Liver (tissue), 9 donors: ENCODE measurements around the gene KCNMA1. TPM values are rescaled to one million over a fixed set of nuclear protein-coding genes. Genes with fewer than 3 reads are reported as not detected.

Source experiments
- DNase-seq: peaks from one replicate; pipeline ENCODE4 v3.0.0-alpha.2; 2017; ENCODE audit warnings: low spot score
- H3K27ac ChIP-seq, 2 donors: one replicate each; pipeline ENCODE4 v1.7.0; 2013; ENCODE audit warnings: inconsistent platforms in 2 of 2, low read length in 2 of 2, control low read depth in 1 of 2, low read depth in 1 of 2, mild to moderate bottlenecking in 1 of 2
- H3K27me3 ChIP-seq, 4 donors: one replicate each; pipeline versions ENCODE4 v1.6.1 to v1.7.0; 2013; ENCODE audit warnings: low read length in 3 of 4, inconsistent platforms in 1 of 4, mild to moderate bottlenecking in 1 of 4, moderate library complexity in 1 of 4; ENCODE audit not compliant: control insufficient read depth in 4 of 4, insufficient read depth in 4 of 4
- H3K36me3 ChIP-seq, 4 donors: one replicate each; pipeline versions ENCODE4 v1.6.1 to v1.7.0; 2013; ENCODE audit warnings: low read length in 3 of 4, mild to moderate bottlenecking in 3 of 4, low read depth in 1 of 4, moderate library complexity in 1 of 4; ENCODE audit not compliant: control insufficient read depth in 4 of 4, insufficient read depth in 3 of 4
- H3K4me1 ChIP-seq, 4 donors: one replicate each; pipeline versions ENCODE4 v1.6.1 to v1.7.0; 2013; ENCODE audit warnings: low read length in 3 of 4, mild to moderate bottlenecking in 3 of 4, moderate library complexity in 1 of 4; ENCODE audit not compliant: control insufficient read depth in 4 of 4, insufficient read depth in 4 of 4
- H3K4me3 ChIP-seq, 3 donors: one replicate each; pipeline versions ENCODE4 v1.6.1 to v1.7.0; 2013; ENCODE audit warnings: low read length in 3 of 3, control low read depth in 1 of 3, low read depth in 1 of 3, mild to moderate bottlenecking in 1 of 3
- H3K9ac ChIP-seq, 2 donors: one replicate each; pipeline ENCODE4 v1.7.0; 2013; ENCODE audit warnings: low read length in 2 of 2, mild to moderate bottlenecking in 2 of 2, moderate library complexity in 2 of 2, control low read depth in 1 of 2, low read depth in 1 of 2
- H3K9me3 ChIP-seq, 4 donors: one replicate each; pipeline versions ENCODE4 v1.6.1 to v1.7.0; 2013; ENCODE audit warnings: low read length in 3 of 4; ENCODE audit not compliant: control insufficient read depth in 4 of 4
- EGR1 ChIP-seq, 2 donors: IDR thresholded peaks; 2 replicates each; pipeline ENCODE4 v1.6.1; 2016 to 2018; ENCODE audit warnings: antibody characterized with exemption in 2 of 2, low read depth in 2 of 2
- FOXA1 ChIP-seq: IDR thresholded peaks from 2 replicates; pipeline ENCODE4 v1.6.1; 2016; ENCODE audit warnings: antibody characterized with exemption
- FOXA2 ChIP-seq: IDR thresholded peaks from 2 replicates; pipeline ENCODE4 v1.6.1; 2016; ENCODE audit warnings: antibody characterized with exemption
- GABPA ChIP-seq, 2 donors: IDR thresholded peaks in 1 of 2; conservative IDR thresholded peaks in 1 of 2; 2 replicates each; pipeline ENCODE4 v1.6.1; 2016; ENCODE audit warnings: antibody characterized with exemption in 2 of 2, mild to moderate bottlenecking in 1 of 2, moderate library complexity in 1 of 2
- HNF4A ChIP-seq, 2 donors: conservative IDR thresholded peaks; 2 replicates each; pipeline ENCODE4 v1.6.1; 2016; ENCODE audit warnings: antibody characterized with exemption in 2 of 2, mild to moderate bottlenecking in 2 of 2
- HNF4G ChIP-seq: IDR thresholded peaks from 2 replicates; pipeline ENCODE4 v1.6.1; 2016; ENCODE audit warnings: antibody characterized with exemption
- JUND ChIP-seq, 2 donors: IDR thresholded peaks; 2 replicates each; pipeline ENCODE4 v1.6.1; 2016; ENCODE audit warnings: antibody characterized with exemption in 2 of 2
- NR2F2 ChIP-seq: IDR thresholded peaks from 2 replicates; pipeline ENCODE4 v1.6.1; 2016; ENCODE audit warnings: antibody characterized with exemption
- RAD21 ChIP-seq, 2 donors: IDR thresholded peaks; 2 replicates each; pipeline ENCODE4 v1.6.1; 2016; ENCODE audit warnings: antibody characterized with exemption in 2 of 2, mild to moderate bottlenecking in 2 of 2
- RXRA ChIP-seq, 2 donors: IDR thresholded peaks; 2 replicates each; pipeline ENCODE4 v1.6.1; 2017 to 2018; ENCODE audit warnings: antibody characterized with exemption in 2 of 2, mild to moderate bottlenecking in 1 of 2
- SP1 ChIP-seq: IDR thresholded peaks from 2 replicates; pipeline ENCODE4 v1.6.1; 2018; ENCODE audit warnings: antibody characterized with exemption, mild to moderate bottlenecking
- TAF1 ChIP-seq: conservative IDR thresholded peaks from 2 replicates; pipeline ENCODE4 v1.6.1; 2016; ENCODE audit warnings: antibody characterized with exemption, mild to moderate bottlenecking
- YY1 ChIP-seq: IDR thresholded peaks from 2 replicates; pipeline ENCODE4 v1.6.1; 2016; ENCODE audit warnings: antibody characterized with exemption, mild to moderate bottlenecking
- WGBS: extraction: QIAGEN DNeasy Blood & Tissue Kit; methylation state at CpG from one replicate; pipeline ENCODE4 v1.1.7; 2013; 5-methylcytosine and 5-hydroxymethylcytosine counted together
- polyA plus RNA-seq, 2 donors: library from polyadenylated mRNA; stranded (reverse) in 1 of 2; unstranded in 1 of 2; fragments of 200-250 nt in 1 of 2; fragments of >200 nt in 1 of 2; fragmentation: Nextera tagmentation in 1 of 2; extraction: Ambion mirVana in 1 of 2; gene quantifications; one replicate each; pipeline versions ENCODE4 v1.2.1 to v1.2.3, GENCODE V29; 2013 to 2015
- total RNA-seq, 2 donors: library from RNA; depleted of rRNA; stranded (reverse); fragments of >200 nt; gene quantifications; one replicate each; pipeline ENCODE4 v1.2.3, GENCODE V29; 2014
- TF ChIP-seq, protein P1 (sequence below): IDR thresholded peaks from 2 replicates; pipeline ENCODE4 v1.6.1; 2016; ENCODE audit warnings: antibody characterized with exemption
- TF ChIP-seq, protein P2 (sequence below): IDR thresholded peaks from 2 replicates; pipeline ENCODE4 v1.6.1; 2016; ENCODE audit warnings: antibody characterized with exemption
- TF ChIP-seq, protein P3 (sequence below): fragments of 150-350 bp; IDR thresholded peaks from 2 replicates; pipeline ENCODE4 v1.5.1; 2017; ENCODE audit warnings: improper control_type of control experiment, low read depth, low read length; ENCODE audit not compliant: missing input control
- TF ChIP-seq, protein P4 (sequence below): IDR thresholded peaks from 2 replicates; pipeline ENCODE4 v1.6.1; 2016; ENCODE audit warnings: antibody characterized with exemption
- TF ChIP-seq, protein P5 (sequence below): IDR thresholded peaks from 2 replicates; pipeline ENCODE4 v1.6.1; 2016; ENCODE audit warnings: antibody characterized with exemption, mild to moderate bottlenecking
- donor health status: healthy.
- donor health status: healthy.
- donor health status: healthy.
- donor health status: healthy.
- donor health status: healthy.

KCNMA1 gene
- total and polyA plus RNA-seq, 4 donors, result 2.5 to 9.7 (median 4.7) TPM

DNA sequence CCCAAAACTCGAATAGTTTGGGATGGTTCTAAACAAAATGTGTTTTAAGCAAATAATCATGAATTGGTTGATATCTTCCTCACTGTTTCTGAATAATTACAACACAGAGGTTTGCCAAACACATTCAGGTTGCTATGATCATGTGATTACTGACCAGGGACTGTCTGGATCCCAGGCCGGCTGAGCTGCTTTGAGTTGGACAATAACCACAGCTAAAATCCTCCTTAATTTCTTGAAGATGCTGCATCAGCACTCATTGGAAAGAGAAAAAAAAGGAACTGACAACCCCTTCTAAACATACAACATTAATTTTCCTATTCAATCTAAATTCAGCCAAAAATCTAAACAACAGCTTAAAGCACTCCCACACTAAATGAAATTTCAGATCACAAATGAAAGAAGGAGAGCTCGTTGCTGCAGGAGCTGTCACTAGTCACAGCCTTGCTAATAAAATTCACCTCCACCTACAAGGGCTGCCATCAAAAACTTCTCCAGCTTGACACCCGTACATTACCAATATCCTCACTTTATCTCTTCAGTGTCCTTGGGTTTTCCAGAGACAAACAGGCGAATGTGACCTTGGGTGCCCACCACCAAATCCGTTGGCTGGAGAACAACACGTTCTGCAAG, 560.2 kb downstream of the KCNMA1 start:
- no peak overlapping the region for H3K4me3 ChIP-seq
- 89% methylated on average over 7 of the region's 7 CpGs for WGBS
- no peak for DNase-seq
- no peaks in the 10 kb centered on the region for H3K27me3 ChIP-seq
- TF ChIP-seq RAD21 (IDR thresholded peaks at IDR 0.05) (no peak), SP1 (no peak), HNF4G (no peak), RXRA (IDR thresholded peaks at IDR 0.05) (no peak), GABPA (IDR thresholded peaks at IDR 0.05 in 1 of 2, conservative IDR thresholded peaks at IDR 0.05 in 1 of 2) (no peak), JUND (IDR thresholded peaks at IDR 0.05) (no peak)
- TF ChIP-seq, protein P1, sequence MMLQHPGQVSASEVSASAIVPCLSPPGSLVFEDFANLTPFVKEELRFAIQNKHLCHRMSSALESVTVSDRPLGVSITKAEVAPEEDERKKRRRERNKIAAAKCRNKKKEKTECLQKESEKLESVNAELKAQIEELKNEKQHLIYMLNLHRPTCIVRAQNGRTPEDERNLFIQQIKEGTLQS, result no peak
- TF ChIP-seq, protein P2, sequence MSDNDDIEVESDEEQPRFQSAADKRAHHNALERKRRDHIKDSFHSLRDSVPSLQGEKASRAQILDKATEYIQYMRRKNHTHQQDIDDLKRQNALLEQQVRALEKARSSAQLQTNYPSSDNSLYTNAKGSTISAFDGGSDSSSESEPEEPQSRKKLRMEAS, result no peak
- no peaks in the 10 kb centered on the region for H3K9me3 ChIP-seq
- no peak overlapping the region for H3K9ac ChIP-seq
- no peak overlapping the region for H3K27ac ChIP-seq
- H3K36me3 ChIP-seq, result no peaks in the 10 kb centered on the region
- H3K4me1 ChIP-seq, result peaks cover 9 to 27% (median 14%) of the 10 kb centered on the region in 4 donors

DNA sequence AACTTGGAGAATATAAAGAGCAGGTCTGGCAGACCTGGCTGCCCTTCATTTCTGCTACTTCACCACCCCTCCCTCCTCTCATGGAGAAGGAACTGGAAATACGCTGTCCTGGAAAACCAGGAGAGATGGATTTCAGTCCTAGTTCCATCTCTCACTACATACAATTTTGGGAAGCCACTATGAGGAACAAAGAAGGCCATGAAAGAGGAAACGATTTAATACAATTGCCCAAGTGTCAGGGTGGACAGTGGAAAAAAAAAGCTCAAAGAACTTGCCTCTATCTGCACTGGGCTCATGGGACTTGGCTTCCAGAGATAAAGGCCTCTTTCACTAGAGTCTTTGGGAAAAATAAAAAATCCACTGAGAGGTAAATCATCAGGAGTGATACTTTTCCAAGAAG, 561.7 kb downstream of the KCNMA1 start:
- TF ChIP-seq FOXA2, result no peak
- no peak for TF ChIP-seq HNF4G
- TF ChIP-seq, protein P2, result no peak
- no peak for TF ChIP-seq RAD21 (IDR thresholded peaks at IDR 0.05)
- no peak for TF ChIP-seq TAF1
- no peak for TF ChIP-seq SP1
- TF ChIP-seq, protein P3, sequence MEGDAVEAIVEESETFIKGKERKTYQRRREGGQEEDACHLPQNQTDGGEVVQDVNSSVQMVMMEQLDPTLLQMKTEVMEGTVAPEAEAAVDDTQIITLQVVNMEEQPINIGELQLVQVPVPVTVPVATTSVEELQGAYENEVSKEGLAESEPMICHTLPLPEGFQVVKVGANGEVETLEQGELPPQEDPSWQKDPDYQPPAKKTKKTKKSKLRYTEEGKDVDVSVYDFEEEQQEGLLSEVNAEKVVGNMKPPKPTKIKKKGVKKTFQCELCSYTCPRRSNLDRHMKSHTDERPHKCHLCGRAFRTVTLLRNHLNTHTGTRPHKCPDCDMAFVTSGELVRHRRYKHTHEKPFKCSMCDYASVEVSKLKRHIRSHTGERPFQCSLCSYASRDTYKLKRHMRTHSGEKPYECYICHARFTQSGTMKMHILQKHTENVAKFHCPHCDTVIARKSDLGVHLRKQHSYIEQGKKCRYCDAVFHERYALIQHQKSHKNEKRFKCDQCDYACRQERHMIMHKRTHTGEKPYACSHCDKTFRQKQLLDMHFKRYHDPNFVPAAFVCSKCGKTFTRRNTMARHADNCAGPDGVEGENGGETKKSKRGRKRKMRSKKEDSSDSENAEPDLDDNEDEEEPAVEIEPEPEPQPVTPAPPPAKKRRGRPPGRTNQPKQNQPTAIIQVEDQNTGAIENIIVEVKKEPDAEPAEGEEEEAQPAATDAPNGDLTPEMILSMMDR, result no peak
- TF ChIP-seq, protein P4, sequence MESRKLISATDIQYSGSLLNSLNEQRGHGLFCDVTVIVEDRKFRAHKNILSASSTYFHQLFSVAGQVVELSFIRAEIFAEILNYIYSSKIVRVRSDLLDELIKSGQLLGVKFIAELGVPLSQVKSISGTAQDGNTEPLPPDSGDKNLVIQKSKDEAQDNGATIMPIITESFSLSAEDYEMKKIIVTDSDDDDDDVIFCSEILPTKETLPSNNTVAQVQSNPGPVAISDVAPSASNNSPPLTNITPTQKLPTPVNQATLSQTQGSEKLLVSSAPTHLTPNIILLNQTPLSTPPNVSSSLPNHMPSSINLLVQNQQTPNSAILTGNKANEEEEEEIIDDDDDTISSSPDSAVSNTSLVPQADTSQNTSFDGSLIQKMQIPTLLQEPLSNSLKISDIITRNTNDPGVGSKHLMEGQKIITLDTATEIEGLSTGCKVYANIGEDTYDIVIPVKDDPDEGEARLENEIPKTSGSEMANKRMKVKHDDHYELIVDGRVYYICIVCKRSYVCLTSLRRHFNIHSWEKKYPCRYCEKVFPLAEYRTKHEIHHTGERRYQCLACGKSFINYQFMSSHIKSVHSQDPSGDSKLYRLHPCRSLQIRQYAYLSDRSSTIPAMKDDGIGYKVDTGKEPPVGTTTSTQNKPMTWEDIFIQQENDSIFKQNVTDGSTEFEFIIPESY, result no peak
- TF ChIP-seq GABPA (IDR thresholded peaks at IDR 0.05 in 1 of 2, conservative IDR thresholded peaks at IDR 0.05 in 1 of 2), result no peak
- no peak for TF ChIP-seq EGR1 (IDR thresholded peaks at IDR 0.05; ENCODE audit: low read depth in 2 of 2)
- TF ChIP-seq, protein P1, result no peak
- no peak for TF ChIP-seq FOXA1
- no peak for TF ChIP-seq JUND (IDR thresholded peaks at IDR 0.05)
- TF ChIP-seq, protein P5, sequence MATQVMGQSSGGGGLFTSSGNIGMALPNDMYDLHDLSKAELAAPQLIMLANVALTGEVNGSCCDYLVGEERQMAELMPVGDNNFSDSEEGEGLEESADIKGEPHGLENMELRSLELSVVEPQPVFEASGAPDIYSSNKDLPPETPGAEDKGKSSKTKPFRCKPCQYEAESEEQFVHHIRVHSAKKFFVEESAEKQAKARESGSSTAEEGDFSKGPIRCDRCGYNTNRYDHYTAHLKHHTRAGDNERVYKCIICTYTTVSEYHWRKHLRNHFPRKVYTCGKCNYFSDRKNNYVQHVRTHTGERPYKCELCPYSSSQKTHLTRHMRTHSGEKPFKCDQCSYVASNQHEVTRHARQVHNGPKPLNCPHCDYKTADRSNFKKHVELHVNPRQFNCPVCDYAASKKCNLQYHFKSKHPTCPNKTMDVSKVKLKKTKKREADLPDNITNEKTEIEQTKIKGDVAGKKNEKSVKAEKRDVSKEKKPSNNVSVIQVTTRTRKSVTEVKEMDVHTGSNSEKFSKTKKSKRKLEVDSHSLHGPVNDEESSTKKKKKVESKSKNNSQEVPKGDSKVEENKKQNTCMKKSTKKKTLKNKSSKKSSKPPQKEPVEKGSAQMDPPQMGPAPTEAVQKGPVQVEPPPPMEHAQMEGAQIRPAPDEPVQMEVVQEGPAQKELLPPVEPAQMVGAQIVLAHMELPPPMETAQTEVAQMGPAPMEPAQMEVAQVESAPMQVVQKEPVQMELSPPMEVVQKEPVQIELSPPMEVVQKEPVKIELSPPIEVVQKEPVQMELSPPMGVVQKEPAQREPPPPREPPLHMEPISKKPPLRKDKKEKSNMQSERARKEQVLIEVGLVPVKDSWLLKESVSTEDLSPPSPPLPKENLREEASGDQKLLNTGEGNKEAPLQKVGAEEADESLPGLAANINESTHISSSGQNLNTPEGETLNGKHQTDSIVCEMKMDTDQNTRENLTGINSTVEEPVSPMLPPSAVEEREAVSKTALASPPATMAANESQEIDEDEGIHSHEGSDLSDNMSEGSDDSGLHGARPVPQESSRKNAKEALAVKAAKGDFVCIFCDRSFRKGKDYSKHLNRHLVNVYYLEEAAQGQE, result no peak
- TF ChIP-seq YY1, result no peak
- TF ChIP-seq HNF4A (conservative IDR thresholded peaks at IDR 0.05), result no peak
- TF ChIP-seq NR2F2, result no peak
- TF ChIP-seq RXRA (IDR thresholded peaks at IDR 0.05), result no peak
- H3K36me3 ChIP-seq, result peaks cover 0 to 10% (median 6%) of the 10 kb centered on the region in 4 donors
- no peak overlapping the region for H3K9ac ChIP-seq
- H3K9me3 ChIP-seq, result no peaks in the 10 kb centered on the region
- no peak for DNase-seq
- H3K4me3 ChIP-seq, result no peak overlapping the region
- H3K4me1 ChIP-seq, result peaks cover 9 to 27% (median 14%) of the 10 kb centered on the region in 4 donors
- no peaks in the 10 kb centered on the region for H3K27me3 ChIP-seq
- 89% methylated on average over 2 of the region's 2 CpGs for WGBS
- no peak overlapping the region for H3K27ac ChIP-seq
